22Rv1 (cell line): Measurements from ENCODE around the gene PHACTR1.

Experiments used
- H3K27ac ChIP-seq: fragments of 450-650 bp; 2 replicates; pipeline ENCODE4 v1.5.1; 2017
- ZFX ChIP-seq: fragments of 450-650 bp; IDR thresholded peaks from 2 replicates; pipeline ENCODE4 v1.6.1; 2017; ENCODE audit warnings: antibody characterized with exemption, borderline replicate concordance
- TF ChIP-seq, protein P1 (sequence below): fragments of 450-650 bp; IDR thresholded peaks from 2 replicates; pipeline ENCODE4 v1.5.1; 2017; ENCODE audit warnings: mild to moderate bottlenecking

Gene PHACTR1

DNA sequence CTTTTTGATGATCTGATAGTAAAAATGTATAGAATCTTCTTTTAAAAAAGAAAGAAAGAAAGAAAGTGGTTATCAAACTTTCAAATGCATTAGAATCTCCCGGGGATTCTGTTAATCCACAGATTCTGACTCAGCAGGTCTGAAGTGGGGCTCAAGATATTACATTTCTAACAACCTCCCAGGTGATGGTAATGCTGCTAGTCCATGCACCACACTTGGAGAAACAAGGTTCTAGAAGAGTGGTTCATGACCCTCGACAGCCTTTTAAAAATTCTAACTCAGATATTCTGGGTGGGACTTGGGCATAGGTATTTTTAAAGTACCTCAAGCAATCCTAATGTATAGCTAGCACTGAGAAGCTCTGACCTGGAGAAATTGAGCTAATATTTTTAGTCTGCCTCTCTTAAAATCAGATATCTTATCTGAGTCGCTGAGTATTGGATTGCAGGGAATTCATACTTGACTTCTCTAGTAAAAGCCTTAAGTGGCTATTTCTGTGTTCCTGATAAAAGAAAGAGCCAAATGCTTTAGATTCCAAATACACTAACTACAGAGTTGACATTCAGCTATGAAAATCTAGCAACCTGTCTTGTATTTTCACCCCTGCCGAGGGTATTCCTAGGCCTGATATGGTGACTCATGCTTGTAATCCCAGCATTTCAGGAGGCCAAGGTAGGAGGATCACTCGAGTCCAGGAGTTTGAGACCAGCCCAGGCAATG is 252.4 kb downstream of the PHACTR1 start:
- H3K27ac ChIP-seq = no peak overlapping the region
- TF ChIP-seq, protein P1, sequence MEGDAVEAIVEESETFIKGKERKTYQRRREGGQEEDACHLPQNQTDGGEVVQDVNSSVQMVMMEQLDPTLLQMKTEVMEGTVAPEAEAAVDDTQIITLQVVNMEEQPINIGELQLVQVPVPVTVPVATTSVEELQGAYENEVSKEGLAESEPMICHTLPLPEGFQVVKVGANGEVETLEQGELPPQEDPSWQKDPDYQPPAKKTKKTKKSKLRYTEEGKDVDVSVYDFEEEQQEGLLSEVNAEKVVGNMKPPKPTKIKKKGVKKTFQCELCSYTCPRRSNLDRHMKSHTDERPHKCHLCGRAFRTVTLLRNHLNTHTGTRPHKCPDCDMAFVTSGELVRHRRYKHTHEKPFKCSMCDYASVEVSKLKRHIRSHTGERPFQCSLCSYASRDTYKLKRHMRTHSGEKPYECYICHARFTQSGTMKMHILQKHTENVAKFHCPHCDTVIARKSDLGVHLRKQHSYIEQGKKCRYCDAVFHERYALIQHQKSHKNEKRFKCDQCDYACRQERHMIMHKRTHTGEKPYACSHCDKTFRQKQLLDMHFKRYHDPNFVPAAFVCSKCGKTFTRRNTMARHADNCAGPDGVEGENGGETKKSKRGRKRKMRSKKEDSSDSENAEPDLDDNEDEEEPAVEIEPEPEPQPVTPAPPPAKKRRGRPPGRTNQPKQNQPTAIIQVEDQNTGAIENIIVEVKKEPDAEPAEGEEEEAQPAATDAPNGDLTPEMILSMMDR = no peak
- no peak for TF ChIP-seq ZFX

DNA sequence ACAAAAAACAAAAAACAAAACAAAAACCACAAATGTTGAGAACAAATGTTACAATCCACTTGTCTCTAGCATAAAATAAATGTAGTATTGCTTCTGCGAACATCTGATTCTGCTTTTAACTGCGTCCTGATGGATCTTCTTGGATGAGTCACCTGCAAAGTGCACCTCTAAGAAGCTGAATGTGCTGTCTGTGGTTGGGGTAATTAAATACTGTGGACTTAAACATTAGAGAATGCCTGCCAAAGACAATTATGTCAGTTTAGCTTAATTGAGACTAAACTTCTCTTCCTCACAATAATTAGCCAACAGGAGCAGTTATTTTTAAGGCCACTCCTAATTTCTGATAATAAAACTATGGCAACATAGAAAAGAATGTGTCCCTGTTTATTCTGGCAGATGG is 253.4 kb downstream of the PHACTR1 start:
- TF ChIP-seq, protein P1 = no peak
- TF ChIP-seq ZFX = no peak
- H3K27ac ChIP-seq = no peak overlapping the region

DNA sequence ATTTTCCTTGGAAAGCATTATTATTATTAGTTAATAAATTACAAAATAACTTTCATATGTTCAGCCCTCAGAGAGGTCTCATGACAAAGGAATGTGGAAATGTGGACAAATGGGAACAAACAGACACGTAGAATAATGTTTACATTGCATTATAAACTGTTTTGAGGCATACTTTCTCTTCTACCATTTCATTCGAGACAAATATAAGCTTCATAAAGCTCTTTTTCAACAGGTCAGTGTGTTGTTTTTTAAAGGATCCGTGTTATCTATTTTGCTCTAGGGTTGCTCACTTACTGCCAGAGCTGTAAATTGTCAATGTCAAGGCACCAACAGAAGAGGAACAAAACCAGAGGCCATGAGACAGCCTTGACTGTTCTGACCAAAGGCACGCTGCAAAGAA is 256.8 kb downstream of the PHACTR1 start:
- no peak overlapping the region for H3K27ac ChIP-seq
- TF ChIP-seq, protein P1 = no peak
- no peak for TF ChIP-seq ZFX

DNA sequence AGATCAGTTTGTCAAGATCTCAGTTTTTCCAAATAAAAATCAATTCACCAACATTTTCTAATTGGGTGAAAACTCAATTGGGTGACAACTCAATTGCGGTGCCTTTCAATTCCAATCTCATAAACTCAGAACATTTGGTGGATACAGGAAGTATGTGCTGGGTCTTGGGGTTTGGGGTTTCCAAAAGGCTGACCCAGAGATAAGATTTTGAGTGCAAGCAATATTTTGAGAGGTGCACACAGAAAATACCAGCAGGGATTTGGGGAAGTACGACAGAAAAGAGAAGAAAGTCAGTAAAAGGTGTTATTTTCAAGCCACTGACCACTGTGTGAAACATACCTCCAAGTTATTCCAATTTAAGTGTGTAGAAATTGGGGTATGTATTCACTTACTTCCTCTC is 258.0 kb downstream of the PHACTR1 start:
- no peak for TF ChIP-seq ZFX
- TF ChIP-seq, protein P1 = no peak
- no peak overlapping the region for H3K27ac ChIP-seq

DNA sequence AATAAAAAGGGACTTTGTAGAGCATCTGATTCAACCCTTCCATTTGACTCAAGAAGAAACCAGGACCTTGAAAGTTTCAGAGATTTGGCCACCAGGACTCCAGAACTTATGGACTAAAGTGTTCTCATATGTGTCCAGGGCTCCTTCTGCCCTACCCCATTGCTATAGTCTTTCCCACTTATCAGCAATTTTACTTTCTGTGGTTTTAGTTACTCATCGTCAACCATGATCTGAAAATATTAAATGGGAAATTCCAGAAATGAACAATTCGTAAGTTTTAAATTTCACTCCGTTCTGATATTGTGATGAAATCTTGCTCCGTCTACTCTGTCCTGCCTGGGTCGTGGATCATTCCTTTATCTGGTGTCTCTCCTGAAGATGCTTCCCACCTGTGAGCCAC is 259.8 kb downstream of the PHACTR1 start:
- no peak overlapping the region for H3K27ac ChIP-seq
- TF ChIP-seq, protein P1 = no peak
- TF ChIP-seq ZFX = no peak

DNA sequence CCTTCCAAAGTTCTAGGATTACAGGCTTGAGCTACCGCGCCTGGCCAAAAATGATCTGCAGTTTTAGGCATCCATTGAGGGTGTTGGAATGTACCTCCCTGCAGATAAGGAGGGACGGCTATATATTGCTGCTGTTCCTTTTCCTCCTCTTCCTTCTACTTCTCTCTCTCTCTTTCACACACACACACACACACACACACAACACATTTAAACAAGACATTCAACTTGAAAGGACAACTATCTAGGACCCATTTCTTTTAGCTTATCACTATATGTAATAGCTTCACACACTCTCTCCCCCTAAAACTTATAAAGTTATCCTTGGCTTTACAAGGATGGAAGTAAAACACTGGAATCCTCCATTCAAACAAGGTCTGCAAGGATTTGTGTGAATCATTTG is 260.6 kb downstream of the PHACTR1 start:
- H3K27ac ChIP-seq = no peak overlapping the region
- TF ChIP-seq, protein P1 = no peak
- TF ChIP-seq ZFX = no peak

DNA sequence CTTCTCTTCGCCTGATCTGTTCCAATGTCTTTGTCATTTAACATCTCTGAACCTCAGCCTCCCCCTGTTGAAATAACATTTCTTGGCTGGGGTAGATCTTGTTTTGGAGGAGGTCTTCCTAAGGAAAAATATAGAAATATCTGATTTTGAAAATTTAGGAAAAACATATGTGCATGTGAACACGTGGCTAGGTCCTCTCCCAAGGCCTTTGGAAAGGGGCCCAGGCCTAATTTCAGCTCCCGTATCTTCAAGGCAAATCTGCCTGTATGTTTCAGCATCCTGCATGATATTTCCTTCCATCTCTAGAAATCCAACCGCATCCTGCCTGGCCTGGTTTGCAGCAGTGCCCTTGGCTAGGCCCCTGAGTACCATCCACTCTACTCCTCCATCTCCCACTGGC is 261.2 kb downstream of the PHACTR1 start:
- H3K27ac ChIP-seq = no peak overlapping the region

More for the DNA sequence above, 261.2 kb downstream of the PHACTR1 start:
- no peak for TF ChIP-seq ZFX
- TF ChIP-seq, protein P1 = no peak
